Vagina (tissue), 2 donors: ENCODE data around the gene MEIS1.

Experiments used
- CTCF ChIP-seq, 3 experiments: fragments of 450-650 bp in 2 of 3; fragments of 200-600 bp in 1 of 3; sonication (generic) in 1 of 3; IDR thresholded peaks; one replicate each; pipeline ENCODE4 v1.5.1; 2017 to 2019; ENCODE audit warnings: antibody characterized with exemption in 3 of 3, mild to moderate bottlenecking in 2 of 3, moderate library complexity in 2 of 3
- POLR2A ChIP-seq, 2 donors: fragments of 450-650 bp; IDR thresholded peaks; one replicate each; pipeline ENCODE4 v1.6.1; 2017; ENCODE audit warnings: antibody characterized with exemption in 2 of 2, mild to moderate bottlenecking in 2 of 2, moderate library complexity in 2 of 2
- POLR2AphosphoS5 ChIP-seq, 2 donors: sonication (generic); formaldehyde crosslinking; IDR thresholded peaks; one replicate each; pipeline ENCODE4 v1.9.0; 2017; ENCODE audit warnings: antibody characterized with exemption in 2 of 2, mild to moderate bottlenecking in 2 of 2, low read depth in 1 of 2; ENCODE audit not compliant: insufficient read depth in 1 of 2

GRCh38 chr2:66437691-66438497, 3.0 kb downstream of the MEIS1 start:
- no peak for TF ChIP-seq POLR2A (IDR thresholded peaks at IDR 0.05)
- TF ChIP-seq CTCF (IDR thresholded peaks at IDR 0.05) = no peak
- TF ChIP-seq POLR2AphosphoS5 (IDR thresholded peaks at IDR 0.05; ENCODE audit: insufficient read depth in 1 of 2, low read depth in 1 of 2) = peak in 1 of 2 donors; percentile 59
